ENCODE measurements around the gene SENP2. TPM values are rescaled to one million over a fixed set of nuclear protein-coding genes. Genes with fewer than 3 reads are reported as not detected.

Gene SENP2
- total and polyA plus RNA-seq, 9 of the 15 experiments (the other 6 are each of a cell fraction or from before 2014, with no cell fraction given) = 11.8 to 67.1 (median 41.1) TPM

GRCh38 chr3:185561374-185561943 lies 24.6 kb upstream of the SENP2 start:
- WGBS (ENCODE audit: insufficient coverage, low coverage, missing lambda C conversion rate) = 73% methylated on average over 7 of the region's 8 CpGs

More at GRCh38 chr3:185561374-185561943, 24.6 kb upstream of the SENP2 start:
- Histone ChIP-seq H3K4me3 (no peak overlapping the region), H3K27me3 (ENCODE audit: control insufficient read depth in 2 of 2, insufficient read depth in 2 of 2, low read length in 2 of 2) (no peaks in the 10 kb centered on the region), H3K9me1 (ENCODE audit: control insufficient read depth, insufficient read depth, low read length) (no peaks in the 10 kb centered on the region), H3K4me1 (replicated peaks in 1 of 2; ENCODE audit: control insufficient read depth in 2 of 2, insufficient read depth in 2 of 2, low read length in 2 of 2) (peaks cover 5 to 6% of the 10 kb centered on the region in 2 experiments; a peak in 3 of 5 replicates), H3K79me2 (ENCODE audit: control insufficient read depth, insufficient read depth, low read length) (no peaks in the 10 kb centered on the region), H3K9me3 (replicated peaks; ENCODE audit: control insufficient read depth, insufficient read depth, low read depth, low read length) (0 out of 2 replicates have a peak, but pooled peaks cover 2% of the 10 kb centered on the region), H2AFZ (ENCODE audit: low read depth, low read length) (peak overlapping the region; percentile 38; the same call in 1 of the 2 replicates), H3K27ac (ENCODE audit: extremely low read depth, low read depth, low read length) (no peak overlapping the region), H4K20me1 (replicated peaks; ENCODE audit: control insufficient read depth, insufficient read depth, low read length) (no peaks in the 10 kb centered on the region), H3K36me3 (ENCODE audit: control insufficient read depth, insufficient read depth, low read length) (no peaks in the 10 kb centered on the region), H3K9ac (ENCODE audit: insufficient read depth in 1 of 2, low read depth in 2 of 2, low read length in 2 of 2) (no peak overlapping the region), H3K4me2 (ENCODE audit: insufficient read depth, low read length) (no peak overlapping the region)
- in situ Hi-C loops (cut with MboI) = no loop called here
- intact Hi-C loops (cut with micrococcal nuclease) = no loop called here
- ATAC-seq (no peak), FAIRE-seq (no peak), DNase-seq (ENCODE audit: extremely low read depth in 1 of 4, low spot score in 3 of 4) (no peak)
- CTCF ChIA-PET (ENCODE audit: low intra/inter-chr PET ratio) = no interaction called here
- TF ChIP-seq NR2C2 (CRISPR knock-in tag; IDR thresholded peaks at IDR 0.05) (no peak), NR2C2 (tag; IDR thresholded peaks at IDR 0.05) (no peak), YBX1 (IDR thresholded peaks at IDR 0.05) (no peak), ESRRB (CRISPR knock-in tag; IDR thresholded peaks at IDR 0.05; ENCODE audit: borderline replicate concordance) (no peak), VEZF1 (CRISPR knock-in tag; IDR thresholded peaks at IDR 0.05) (no peak), KDM4B (IDR thresholded peaks at IDR 0.05; ENCODE audit: borderline replicate concordance in 2 of 2, low read depth in 1 of 2) (no peak), RREB1 (CRISPR knock-in tag; IDR thresholded peaks at IDR 0.05) (no peak), HMBOX1 (IDR thresholded peaks at IDR 0.05) (no peak), XRCC3 (IDR thresholded peaks at IDR 0.05) (no peak), TFE3 (CRISPR knock-in tag; IDR thresholded peaks at IDR 0.05) (no peak)
- BruUV-seq (replicated peaks) = no TSS peak
- POLR2A ChIA-PET = interaction anchor here (0.7 kb wide), 1 partner anchor 15 kb away, joined by 3 read pairs; no protein-coding TSS in a partner anchor
